ENCODE data around the gene ALOX5.

DNA sequence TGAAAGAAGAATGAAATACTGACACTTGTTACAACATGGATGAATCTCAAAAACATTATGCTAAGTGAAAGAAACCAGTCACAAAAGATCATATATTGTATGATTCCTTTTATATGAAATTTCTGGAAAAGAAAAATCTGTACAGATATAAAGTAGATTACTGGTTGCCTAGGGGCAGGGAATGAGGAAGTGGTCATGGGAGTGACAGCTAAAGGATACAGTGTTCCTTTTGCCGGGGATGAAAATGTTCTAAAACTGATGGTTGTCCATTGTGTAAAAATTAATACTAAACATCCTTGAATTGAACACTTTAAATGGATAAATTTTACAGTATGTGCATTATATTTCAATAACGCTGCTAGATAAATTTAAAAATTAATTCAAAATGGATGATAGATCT lies 25.1 kb downstream of the ALOX5 start:
- TF ChIP-seq, protein P1, sequence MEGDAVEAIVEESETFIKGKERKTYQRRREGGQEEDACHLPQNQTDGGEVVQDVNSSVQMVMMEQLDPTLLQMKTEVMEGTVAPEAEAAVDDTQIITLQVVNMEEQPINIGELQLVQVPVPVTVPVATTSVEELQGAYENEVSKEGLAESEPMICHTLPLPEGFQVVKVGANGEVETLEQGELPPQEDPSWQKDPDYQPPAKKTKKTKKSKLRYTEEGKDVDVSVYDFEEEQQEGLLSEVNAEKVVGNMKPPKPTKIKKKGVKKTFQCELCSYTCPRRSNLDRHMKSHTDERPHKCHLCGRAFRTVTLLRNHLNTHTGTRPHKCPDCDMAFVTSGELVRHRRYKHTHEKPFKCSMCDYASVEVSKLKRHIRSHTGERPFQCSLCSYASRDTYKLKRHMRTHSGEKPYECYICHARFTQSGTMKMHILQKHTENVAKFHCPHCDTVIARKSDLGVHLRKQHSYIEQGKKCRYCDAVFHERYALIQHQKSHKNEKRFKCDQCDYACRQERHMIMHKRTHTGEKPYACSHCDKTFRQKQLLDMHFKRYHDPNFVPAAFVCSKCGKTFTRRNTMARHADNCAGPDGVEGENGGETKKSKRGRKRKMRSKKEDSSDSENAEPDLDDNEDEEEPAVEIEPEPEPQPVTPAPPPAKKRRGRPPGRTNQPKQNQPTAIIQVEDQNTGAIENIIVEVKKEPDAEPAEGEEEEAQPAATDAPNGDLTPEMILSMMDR (IDR thresholded peaks at IDR 0.05) = no peak
- no peak for TF ChIP-seq POLR2AphosphoS5 (IDR thresholded peaks at IDR 0.05)
- TF ChIP-seq POLR2A (IDR thresholded peaks at IDR 0.05) = no peak
